GM21528 (cell line): Measurements from ENCODE around the gene RBM10.

Experiments
- ATAC-seq: cut with Tn5 transposase; IDR thresholded peaks from one replicate; pipeline ENCODE4 v1.9.1; 2021; ENCODE audit warnings: mild to moderate bottlenecking, moderate library complexity; ENCODE audit not compliant: unreplicated experiment, low FRiP score

The RBM10 gene

GRCh38 chrX:47194194-47194787 lies 49.3 kb downstream of the RBM10 start:
- ATAC-seq, result no peak

GRCh38 chrX:47196098-47196497 lies 51.1 kb downstream of the RBM10 start:
- ATAC-seq, result no peak

- no peak for ATAC-seq
Measured at GRCh38 chrX:47197526-47197925, 52.5 kb downstream of the RBM10 start.

GRCh38 chrX:47198026-47198686 lies 53.1 kb downstream of the RBM10 start:
- ATAC-seq, result no peak

GRCh38 chrX:47198687-47199080 lies 53.7 kb downstream of the RBM10 start:
- ATAC-seq, result no peak

GRCh38 chrX:47199286-47199685 lies 54.3 kb downstream of the RBM10 start:
- ATAC-seq, result no peak

- no peak for ATAC-seq
Measured at GRCh38 chrX:47200385-47201150, 55.5 kb downstream of the RBM10 start.

GRCh38 chrX:47201345-47201944 lies 56.4 kb downstream of the RBM10 start:
- ATAC-seq, result no peak

GRCh38 chrX:47202316-47202715 lies 57.3 kb downstream of the RBM10 start:
- ATAC-seq, result no peak

GRCh38 chrX:47202877-47203276 lies 57.9 kb downstream of the RBM10 start:
- ATAC-seq, result no peak

- no peak for ATAC-seq
Measured at GRCh38 chrX:47204970-47205369, 59.9 kb downstream of the RBM10 start.

GRCh38 chrX:47206316-47206715 lies 61.3 kb downstream of the RBM10 start:
- ATAC-seq, result no peak

- ATAC-seq, result no peak
Measured at GRCh38 chrX:47208108-47208507, 63.1 kb downstream of the RBM10 start.

- ATAC-seq, result no peak
Measured at GRCh38 chrX:47209508-47210238, 64.7 kb downstream of the RBM10 start.

- no peak for ATAC-seq
Measured at GRCh38 chrX:47210661-47211425, 65.8 kb downstream of the RBM10 start.

- no peak for ATAC-seq
Measured at GRCh38 chrX:47212381-47213293, 67.6 kb downstream of the RBM10 start.

- no peak for ATAC-seq
Measured at GRCh38 chrX:47214435-47215077, 69.5 kb downstream of the RBM10 start.

GRCh38 chrX:47215291-47215900 lies 70.4 kb downstream of the RBM10 start:
- ATAC-seq, result no peak
